GM12878 (cell line): ENCODE measurements around the gene SLC45A1. TPM values are rescaled to one million over a fixed set of nuclear protein-coding genes. Genes with fewer than 3 reads are reported as not detected.

Experiments used
- ATAC-seq: fragments of 200-7000 bp; cut with Tn5 transposase; 3 replicates; pipeline ENCODE4 v1.9.1; 2020; ENCODE audit warnings: mild to moderate bottlenecking, moderate library complexity
- BruUV-seq: library from RNA; stranded (reverse); fragments of 400-500 nt; replicated peaks from 2 replicates; lab custom pipeline; 2021; lab: Mats Ljungman, UMichigan
- CTCF ChIA-PET: fragments of 300-600 bp; sonication (Branson Sonifier 250); formaldehyde crosslinking; extraction: SDS; loops from one replicate; lab custom pipeline; 2021; ENCODE audit warnings: inconsistent platforms; lab: Yijun Ruan, JAX
- POLR2A ChIA-PET: fragments of 350-600 bp; formaldehyde crosslinking; extraction: SDS; loops from one replicate; lab custom pipeline; 2021; ENCODE audit warnings: inconsistent platforms; lab: Charles Lee
- RAD21 ChIA-PET: fragments of 300-600 bp; sonication (Branson Sonifier 250); formaldehyde crosslinking; loops from one replicate; lab custom pipeline; 2023; ENCODE audit warnings: antibody characterized with exemption; ENCODE audit not compliant: unreplicated experiment; lab: Charles Lee
- SMC1A ChIA-PET: fragments of 300-600 bp; sonication (Branson Sonifier 250); formaldehyde crosslinking; loops from one replicate; lab custom pipeline; 2023; ENCODE audit not compliant: unreplicated experiment, uncharacterized antibody; lab: Charles Lee
- DNase-seq: peaks from one replicate; pipeline ENCODE4 v3.0.0-alpha.2; 2011; ENCODE audit warnings: low read depth, low spot score
- FAIRE-seq: peaks from 3 replicates; lab custom pipeline; 2011; peaks lifted over from hg19 to GRCh38; lab: Jason Lieb, UNC
- H2AFZ ChIP-seq: 2 replicates; pipeline ENCODE4 v1.6.0; 2011; ENCODE audit warnings: low read depth, low read length, control low read depth; ENCODE audit not compliant: control insufficient read depth
- H3K27ac ChIP-seq: 2 replicates; pipeline ENCODE4 v1.5.1; 2011; ENCODE audit warnings: control low read depth; ENCODE audit not compliant: control insufficient read depth, insufficient read depth
- H3K27me3 ChIP-seq, 2 experiments: replicated peaks in 1 of 2; 2 replicates each; pipeline versions ENCODE4 v1.6.0 to v1.6.1; 2011; ENCODE audit warnings: low read length in 1 of 2; ENCODE audit not compliant: control insufficient read depth in 2 of 2, insufficient read depth in 2 of 2
- H3K36me3 ChIP-seq, 2 experiments: 2 replicates each; pipeline ENCODE4 v1.5.1; 2011; ENCODE audit warnings: low read length in 1 of 2; ENCODE audit not compliant: control insufficient read depth in 2 of 2, insufficient read depth in 2 of 2
- H3K4me1 ChIP-seq: 2 replicates; pipeline ENCODE4 v1.6.1; 2011; ENCODE audit warnings: mild to moderate bottlenecking, low read length, moderate library complexity, mixed read lengths; ENCODE audit not compliant: control insufficient read depth, insufficient read depth
- H3K4me2 ChIP-seq: 2 replicates; pipeline ENCODE4 v1.6.0; 2011; ENCODE audit warnings: control low read depth; ENCODE audit not compliant: control insufficient read depth, insufficient read depth
- H3K4me3 ChIP-seq: fragments of 200-600 bp; sonication (generic); 2 replicates; pipeline ENCODE4 v1.5.1; 2016
- H3K79me2 ChIP-seq: 2 replicates; pipeline ENCODE4 v1.6.0; 2011; ENCODE audit warnings: low read length; ENCODE audit not compliant: control insufficient read depth, insufficient read depth
- H3K9ac ChIP-seq: 2 replicates; pipeline ENCODE4 v1.8.0; 2011; ENCODE audit warnings: low read length, control low read depth, mixed read lengths; ENCODE audit not compliant: control insufficient read depth, insufficient read depth
- H3K9me3 ChIP-seq: replicated peaks from 3 replicates; pipeline ENCODE4 v1.5.1; 2011; ENCODE audit warnings: mild to moderate bottlenecking, low read length; ENCODE audit not compliant: control insufficient read depth, insufficient read depth
- H4K20me1 ChIP-seq: 2 replicates; pipeline ENCODE4 v1.6.0; 2011; ENCODE audit not compliant: control insufficient read depth, insufficient read depth
- BMI1 ChIP-seq: fragments of 450-650 bp; IDR thresholded peaks from 2 replicates; pipeline ENCODE4 v1.6.1; 2016; ENCODE audit warnings: mild to moderate bottlenecking, moderate library complexity, borderline replicate concordance
- CHD1 ChIP-seq: IDR thresholded peaks from 2 replicates; pipeline ENCODE4 v1.6.1; 2012; ENCODE audit warnings: low read depth, low read length, improper control_type of control experiment
- CREM ChIP-seq: IDR thresholded peaks from 2 replicates; pipeline ENCODE4 v1.6.1; 2014; ENCODE audit warnings: antibody characterized with exemption, low read depth
- FOXM1 ChIP-seq: IDR thresholded peaks from 2 replicates; pipeline ENCODE4 v1.6.1; 2012; ENCODE audit warnings: low read depth, mild to moderate bottlenecking, inconsistent platforms, low read length, moderate library complexity
- IKZF2 ChIP-seq, 2 experiments: fragments of 450-650 bp; IDR thresholded peaks; 2 replicates each; pipeline ENCODE4 v1.6.1; 2017; ENCODE audit warnings: mild to moderate bottlenecking in 2 of 2, moderate library complexity in 2 of 2
- KAT2A ChIP-seq: conservative IDR thresholded peaks from 2 replicates; pipeline ENCODE4 v1.6.1; 2011; ENCODE audit warnings: low read depth, low read length; ENCODE audit not compliant: control insufficient read depth
- KLF5 ChIP-seq: fragments of 450-650 bp; IDR thresholded peaks from 2 replicates; pipeline ENCODE4 v1.6.1; 2014; ENCODE audit warnings: mild to moderate bottlenecking; ENCODE audit not compliant: partially characterized antibody
- MYB ChIP-seq: fragments of 150-350 bp; IDR thresholded peaks from 2 replicates; pipeline ENCODE4 v1.6.1; 2014; ENCODE audit warnings: mild to moderate bottlenecking, low read depth, low read length, borderline replicate concordance
- RB1 ChIP-seq: fragments of 450-650 bp; formaldehyde crosslinking; IDR thresholded peaks from 2 replicates; pipeline ENCODE4 v1.6.1; 2017; ENCODE audit warnings: mild to moderate bottlenecking, borderline replicate concordance
- RFX5 ChIP-seq: IDR thresholded peaks from 2 replicates; pipeline ENCODE4 v1.6.1; 2011; ENCODE audit warnings: low read depth, low read length, improper control_type of control experiment
- SMC3 ChIP-seq: IDR thresholded peaks from 2 replicates; pipeline ENCODE4 v1.6.1; 2011; ENCODE audit warnings: low read length, improper control_type of control experiment, borderline replicate concordance
- SREBF1 ChIP-seq: IDR thresholded peaks from 2 replicates; pipeline ENCODE4 v1.6.1; 2012; ENCODE audit warnings: mild to moderate bottlenecking, low read length
- SUZ12 ChIP-seq: fragments of 200-600 bp; sonication (generic); IDR thresholded peaks from one replicate; pipeline ENCODE4 v1.6.1; 2018; ENCODE audit warnings: antibody characterized with exemption, mild to moderate bottlenecking; ENCODE audit not compliant: unreplicated experiment
- USF1 ChIP-seq: IDR thresholded peaks from 2 replicates; pipeline ENCODE4 v1.6.1; 2011; ENCODE audit warnings: borderline replicate concordance, low read depth, mild to moderate bottlenecking, moderate library complexity, mixed read lengths, low read length; ENCODE audit not compliant: insufficient read depth; ENCODE audit errors: extremely low read length
- ZNF207 ChIP-seq: fragments of 450-650 bp; IDR thresholded peaks from 2 replicates; pipeline ENCODE4 v1.6.1; 2014; ENCODE audit warnings: antibody characterized with exemption, mild to moderate bottlenecking, borderline replicate concordance
- ZNF217 ChIP-seq: fragments of 450-650 bp; IDR thresholded peaks from 2 replicates; pipeline ENCODE4 v1.6.1; 2017; ENCODE audit warnings: antibody characterized with exemption, mild to moderate bottlenecking
- ZNF622 ChIP-seq: fragments of 450-650 bp; IDR thresholded peaks from 2 replicates; pipeline ENCODE4 v1.6.1; 2017; ENCODE audit warnings: mild to moderate bottlenecking, inconsistent platforms
- ZZZ3 ChIP-seq: IDR thresholded peaks from 2 replicates; pipeline ENCODE4 v1.6.1; 2011; ENCODE audit warnings: low read depth; ENCODE audit not compliant: control insufficient read depth, insufficient read length
- WGBS: methylation state at CpG from one replicate; pipeline ENCODE4 v1.1.6; 2016; ENCODE audit warnings: low lambda C conversion rate; ENCODE audit not compliant: insufficient replicate concordance, insufficient coverage; ENCODE audit errors: missing lambda C conversion rate; 5-methylcytosine and 5-hydroxymethylcytosine counted together
- in situ Hi-C: fragments of 300-500 bp; cut with MboI; formaldehyde crosslinking; loops from 9 replicates; pipeline ENCODE4 v1.14.3; 2018; ENCODE audit warnings: mixed read lengths
- intact Hi-C: fragments of 100-400 bp; cut with micrococcal nuclease; formaldehyde crosslinking; loops from one replicate; pipeline ENCODE4 v1.14.2; 2022; ENCODE audit not compliant: unreplicated experiment
- polyA plus RNA-seq, 11 experiments: library from polyadenylated mRNA; depleted of rRNA in 4 of 11; unstranded in 6 of 11; stranded (reverse) in 5 of 11; fragments of >200 nt; fragmentation: Nextera tagmentation in 4 of 11; fragmentation: Illumina TruSeq in 1 of 11; extraction: Ambion mirVana in 4 of 11; extraction: Trizol in 1 of 11; gene quantifications; 1 replicate in 1 of 11; 2 replicates in 10 of 11; pipeline versions ENCODE4 v1.2.1 to v1.2.3, GENCODE V29; 2011 to 2016; ENCODE audit warnings: inconsistent platforms in 2 of 11, missing spikeins in 2 of 11, low read depth in 1 of 11
- total RNA-seq, 4 experiments: library from RNA; depleted of rRNA in 3 of 4; stranded (reverse); fragments of >200 nt in 3 of 4; fragmentation: Illumina TruSeq in 1 of 4; extraction: Trizol in 1 of 4; gene quantifications; 2 replicates each; pipeline versions ENCODE4 v1.2.1 to v1.2.3, GENCODE V29; 2013 to 2021
- TF ChIP-seq, protein P1 (sequence below): fragments of 450-650 bp; IDR thresholded peaks from 2 replicates; pipeline ENCODE4 v1.6.1; 2017; ENCODE audit warnings: low read depth, mild to moderate bottlenecking, moderate library complexity

Gene SLC45A1
- total and polyA plus RNA-seq, 10 of the 15 experiments (the other 5 are each of a cell fraction or from before 2014, with no cell fraction given), result 0.07 to 0.23 (median 0.13) TPM; not detected in 6

DNA sequence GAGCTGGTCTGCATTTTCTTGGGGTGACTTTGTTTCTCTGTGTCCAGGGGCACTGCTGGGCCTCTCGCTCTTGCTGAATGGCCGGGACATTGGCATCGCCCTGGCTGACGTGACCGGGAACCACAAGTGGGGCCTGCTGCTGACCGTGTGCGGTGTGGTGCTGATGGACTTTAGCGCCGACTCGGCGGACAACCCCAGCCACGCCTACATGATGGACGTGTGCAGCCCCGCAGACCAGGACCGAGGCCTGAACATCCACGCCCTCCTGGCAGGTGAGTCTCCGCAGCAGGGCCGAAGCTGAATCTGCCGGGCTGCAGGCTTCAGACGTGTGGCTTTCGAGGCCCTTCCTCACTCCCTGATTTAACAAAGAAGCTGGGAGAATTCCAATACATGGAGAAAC, 7.9 kb downstream of the SLC45A1 start:
- Histone ChIP-seq H3K79me2 (no peaks in the 10 kb centered on the region), H3K27me3 (no peaks in the 10 kb centered on the region; a peak in 1 of 4 replicates), H3K4me2 (no peak overlapping the region), H3K4me3 (no peak overlapping the region), H2AFZ (no peak overlapping the region), H3K9ac (no peak overlapping the region), H3K27ac (no peak overlapping the region), H3K9me3 (no peaks in the 10 kb centered on the region), H3K36me3 (no peaks in the 10 kb centered on the region), H3K4me1 (no peaks in the 10 kb centered on the region), H4K20me1 (no peaks in the 10 kb centered on the region)
- intact Hi-C loops (no loop called here), in situ Hi-C loops (no loop called here)
- ATAC-seq (no peak), FAIRE-seq (no peak), DNase-seq (no peak)
- no TSS peak for BruUV-seq
- ChIA-PET POLR2A (no interaction called here), RAD21 (no interaction called here), SMC1A (no interaction called here), CTCF (interaction anchor here (0.6 to 1.5 kb wide), 2 partner anchors 12 to 311 kb away, joined by 3 read pairs; no protein-coding TSS in a partner anchor)
- 69% methylated on average over 20 of the region's 21 CpGs for WGBS
- TF ChIP-seq, protein P1, sequence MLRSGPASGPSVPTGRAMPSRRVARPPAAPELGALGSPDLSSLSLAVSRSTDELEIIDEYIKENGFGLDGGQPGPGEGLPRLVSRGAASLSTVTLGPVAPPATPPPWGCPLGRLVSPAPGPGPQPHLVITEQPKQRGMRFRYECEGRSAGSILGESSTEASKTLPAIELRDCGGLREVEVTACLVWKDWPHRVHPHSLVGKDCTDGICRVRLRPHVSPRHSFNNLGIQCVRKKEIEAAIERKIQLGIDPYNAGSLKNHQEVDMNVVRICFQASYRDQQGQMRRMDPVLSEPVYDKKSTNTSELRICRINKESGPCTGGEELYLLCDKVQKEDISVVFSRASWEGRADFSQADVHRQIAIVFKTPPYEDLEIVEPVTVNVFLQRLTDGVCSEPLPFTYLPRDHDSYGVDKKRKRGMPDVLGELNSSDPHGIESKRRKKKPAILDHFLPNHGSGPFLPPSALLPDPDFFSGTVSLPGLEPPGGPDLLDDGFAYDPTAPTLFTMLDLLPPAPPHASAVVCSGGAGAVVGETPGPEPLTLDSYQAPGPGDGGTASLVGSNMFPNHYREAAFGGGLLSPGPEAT, result no peak
- TF ChIP-seq FOXM1 (no peak), RFX5 (no peak), CHD1 (no peak), KAT2A (no peak), KLF5 (no peak), SMC3 (no peak), BMI1 (no peak), SUZ12 (no peak), IKZF2 (IDR thresholded peaks at IDR 0.05) (no peak), ZNF622 (no peak), SREBF1 (no peak), CREM (no peak), USF1 (no peak), MYB (no peak), ZNF207 (no peak), RB1 (no peak), ZNF217 (no peak), ZZZ3 (no peak)
